Right renal cortex interstitium (tissue), 3 donors: ENCODE results near the gene RABGAP1L. TPM values are rescaled to one million over a fixed set of nuclear protein-coding genes. Genes with fewer than 3 reads are reported as not detected.

Experiments used
- DNase-seq, 3 donors: peaks; one replicate each; pipeline ENCODE4 v3.0.0-alpha.2; 2013; ENCODE audit warnings: low read depth in 3 of 3, low spot score in 2 of 3
- polyA plus RNA-seq, 3 donors: library from polyadenylated mRNA; unstranded; fragments of 120-200 nt; gene quantifications; one replicate each; pipeline ENCODE4 v1.2.1, GENCODE V29; 2013; ENCODE audit not compliant: insufficient read length in 3 of 3

RABGAP1L gene
- polyA plus RNA-seq, 3 donors, result 26.6 to 29.5 (median 29.4) TPM

GRCh38 chr1:174968750-174969244, 809.5 kb downstream of the RABGAP1L start:
- DNase-seq, result no peak

GRCh38 chr1:174969977-174970376, 810.7 kb downstream of the RABGAP1L start:
- no peak for DNase-seq

GRCh38 chr1:174971466-174971865, 812.1 kb downstream of the RABGAP1L start:
- no peak for DNase-seq

- DNase-seq, result no peak
Measured at GRCh38 chr1:174971902-174972301, 812.6 kb downstream of the RABGAP1L start.

GRCh38 chr1:174974711-174975119, 815.4 kb downstream of the RABGAP1L start:
- DNase-seq, result no peak

- DNase-seq, result no peak
Measured at GRCh38 chr1:174975764-174976163, 816.4 kb downstream of the RABGAP1L start.

- no peak for DNase-seq
Measured at GRCh38 chr1:174976436-174977108, 817.3 kb downstream of the RABGAP1L start.

GRCh38 chr1:174982971-174983689, 823.8 kb downstream of the RABGAP1L start:
- no peak for DNase-seq

GRCh38 chr1:174984952-174985351, 825.6 kb downstream of the RABGAP1L start:
- DNase-seq, result no peak

- no peak for DNase-seq
Measured at GRCh38 chr1:174988539-174988938, 829.2 kb downstream of the RABGAP1L start.

GRCh38 chr1:174988986-174989385, 829.7 kb downstream of the RABGAP1L start:
- no peak for DNase-seq

GRCh38 chr1:174989536-174990220, 830.4 kb downstream of the RABGAP1L start:
- DNase-seq, result no peak

GRCh38 chr1:174990382-174990999, 831.2 kb downstream of the RABGAP1L start:
- no peak for DNase-seq

- no peak for DNase-seq
Measured at GRCh38 chr1:174991473-174991872, 832.2 kb downstream of the RABGAP1L start.

GRCh38 chr1:174995121-174995520, 835.8 kb downstream of the RABGAP1L start:
- no peak for DNase-seq

- DNase-seq, result no peak
Measured at GRCh38 chr1:174995916-174996315, 836.6 kb downstream of the RABGAP1L start.

- no peak for DNase-seq
Measured at GRCh38 chr1:174996476-174996875, 837.2 kb downstream of the RABGAP1L start.

GRCh38 chr1:174997041-174997440, 837.7 kb downstream of the RABGAP1L start:
- DNase-seq, result no peak

GRCh38 chr1:174998569-174999215, 839.4 kb downstream of the RABGAP1L start:
- peak; percentile 56 to 69 (median 66) for DNase-seq

- DNase-seq, result peak; percentile 96 to 100 (median 99)
Measured at GRCh38 chr1:174999216-174999935, 840.1 kb downstream of the RABGAP1L start.
